GM12872 (cell line): ENCODE measurements around the gene SLC44A4.

Experiments used
- CTCF ChIP-seq: IDR thresholded peaks from 3 replicates; pipeline ENCODE4 v1.5.1; 2011; ENCODE audit warnings: low read depth, mild to moderate bottlenecking, low read length, moderate library complexity; ENCODE audit not compliant: insufficient read depth

The SLC44A4 gene

GRCh38 chr6:31881136-31881859, 2.5 kb upstream of the SLC44A4 start:
- no peak for TF ChIP-seq CTCF

GRCh38 chr6:31880616-31881015, 1.8 kb upstream of the SLC44A4 start:
- TF ChIP-seq CTCF, result no peak

- TF ChIP-seq CTCF, result no peak
Measured at GRCh38 chr6:31879901-31880300, 1.1 kb upstream of the SLC44A4 start.

GRCh38 chr6:31879143-31879542, 346 bp upstream of the SLC44A4 start:
- TF ChIP-seq CTCF, result no peak

- no peak for TF ChIP-seq CTCF
Measured at GRCh38 chr6:31878222-31878621, 575 bp downstream of the SLC44A4 start.

- TF ChIP-seq CTCF, result no peak
Measured at GRCh38 chr6:31877651-31878161, 1.1 kb downstream of the SLC44A4 start.

GRCh38 chr6:31877125-31877650, 1.6 kb downstream of the SLC44A4 start:
- TF ChIP-seq CTCF, result no peak
